CD4-positive, alpha-beta T cell treated with Interleukin-12 subunit alpha and Interleukin-12 subunit beta, for 1 hour (primary cell): Measurements from ENCODE around the gene MYBPHL.

ENCODE experiments used
- DNase-seq: peaks from one replicate; pipeline ENCODE4 v3.0.0-alpha.2; 2020

MYBPHL gene

GRCh38 chr1:109263234-109263596 is 43.6 kb downstream of the MYBPHL start:
- no peak for DNase-seq

- DNase-seq, result no peak
Observed at GRCh38 chr1:109262231-109263055, 44.4 kb downstream of the MYBPHL start.

DNA sequence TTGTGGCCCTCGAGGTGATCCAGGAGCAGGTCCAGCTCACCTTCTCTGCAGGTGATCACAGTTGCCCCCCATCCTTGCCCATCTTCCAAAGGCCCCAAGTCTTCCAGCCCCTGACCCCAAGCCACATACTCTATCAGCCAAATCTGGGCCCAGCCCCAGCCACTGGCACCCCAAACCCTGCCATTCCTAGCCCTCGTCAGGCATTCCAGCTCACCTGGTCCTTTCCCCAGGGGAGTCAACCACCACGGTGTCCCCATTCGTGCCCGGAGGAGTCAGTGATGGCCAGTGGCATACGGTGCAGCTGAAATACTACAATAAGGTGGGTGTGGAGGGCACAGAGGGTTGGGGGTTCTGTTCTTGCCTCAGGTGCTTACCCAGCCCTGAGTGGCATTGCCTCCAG is 45.2 kb downstream of the MYBPHL start:
- DNase-seq, result no peak

DNA sequence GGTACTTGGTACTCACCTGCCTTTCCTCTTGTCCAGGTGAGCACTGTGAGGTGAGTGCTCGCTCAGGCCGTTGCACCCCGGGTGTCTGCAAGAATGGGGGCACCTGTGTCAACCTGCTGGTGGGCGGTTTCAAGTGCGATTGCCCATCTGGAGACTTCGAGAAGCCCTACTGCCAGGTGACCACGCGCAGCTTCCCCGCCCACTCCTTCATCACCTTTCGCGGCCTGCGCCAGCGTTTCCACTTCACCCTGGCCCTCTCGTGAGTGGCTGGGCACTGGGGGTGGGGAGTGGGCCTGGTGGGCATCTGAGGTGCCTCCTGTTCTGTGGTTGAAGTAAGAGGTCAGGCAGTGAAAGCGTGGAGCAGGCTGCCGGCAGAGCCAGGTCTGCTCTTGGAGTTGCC is 45.8 kb downstream of the MYBPHL start:
- no peak for DNase-seq

- no peak for DNase-seq
Observed at GRCh38 chr1:109259674-109260557, 46.9 kb downstream of the MYBPHL start.

DNA sequence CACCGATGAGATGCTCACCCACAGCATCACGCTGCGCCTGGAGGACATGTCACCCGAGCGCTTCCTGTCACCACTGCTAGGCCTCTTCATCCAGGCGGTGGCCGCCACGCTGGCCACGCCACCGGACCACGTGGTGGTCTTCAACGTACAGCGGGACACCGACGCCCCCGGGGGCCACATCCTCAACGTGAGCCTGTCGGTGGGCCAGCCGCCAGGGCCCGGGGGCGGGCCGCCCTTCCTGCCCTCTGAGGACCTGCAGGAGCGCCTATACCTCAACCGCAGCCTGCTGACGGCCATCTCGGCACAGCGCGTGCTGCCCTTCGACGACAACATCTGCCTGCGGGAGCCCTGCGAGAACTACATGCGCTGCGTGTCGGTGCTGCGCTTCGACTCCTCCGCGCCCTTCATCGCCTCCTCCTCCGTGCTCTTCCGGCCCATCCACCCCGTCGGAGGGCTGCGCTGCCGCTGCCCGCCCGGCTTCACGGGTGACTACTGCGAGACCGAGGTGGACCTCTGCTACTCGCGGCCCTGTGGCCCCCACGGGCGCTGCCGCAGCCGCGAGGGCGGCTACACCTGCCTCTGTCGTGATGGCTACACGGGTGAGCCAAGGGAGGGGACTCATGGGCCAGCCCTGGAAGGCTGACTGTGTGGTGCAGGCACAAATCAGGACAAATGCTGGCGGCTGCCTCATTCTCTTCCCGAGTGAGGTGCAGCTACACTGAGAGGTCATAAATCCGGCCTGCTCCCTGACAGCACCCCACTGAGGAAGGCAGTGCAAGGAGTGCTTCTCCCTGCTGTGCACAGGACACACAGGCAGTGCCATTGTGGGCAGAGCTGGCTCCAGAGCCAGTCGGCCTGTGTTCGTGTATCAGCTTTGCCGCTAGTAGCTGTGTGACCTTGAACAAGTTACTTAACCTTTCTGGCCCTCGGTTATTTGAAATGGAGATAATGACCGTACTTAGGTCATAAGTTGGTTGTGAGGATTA is 48.0 kb downstream of the MYBPHL start:
- DNase-seq, result no peak

DNA sequence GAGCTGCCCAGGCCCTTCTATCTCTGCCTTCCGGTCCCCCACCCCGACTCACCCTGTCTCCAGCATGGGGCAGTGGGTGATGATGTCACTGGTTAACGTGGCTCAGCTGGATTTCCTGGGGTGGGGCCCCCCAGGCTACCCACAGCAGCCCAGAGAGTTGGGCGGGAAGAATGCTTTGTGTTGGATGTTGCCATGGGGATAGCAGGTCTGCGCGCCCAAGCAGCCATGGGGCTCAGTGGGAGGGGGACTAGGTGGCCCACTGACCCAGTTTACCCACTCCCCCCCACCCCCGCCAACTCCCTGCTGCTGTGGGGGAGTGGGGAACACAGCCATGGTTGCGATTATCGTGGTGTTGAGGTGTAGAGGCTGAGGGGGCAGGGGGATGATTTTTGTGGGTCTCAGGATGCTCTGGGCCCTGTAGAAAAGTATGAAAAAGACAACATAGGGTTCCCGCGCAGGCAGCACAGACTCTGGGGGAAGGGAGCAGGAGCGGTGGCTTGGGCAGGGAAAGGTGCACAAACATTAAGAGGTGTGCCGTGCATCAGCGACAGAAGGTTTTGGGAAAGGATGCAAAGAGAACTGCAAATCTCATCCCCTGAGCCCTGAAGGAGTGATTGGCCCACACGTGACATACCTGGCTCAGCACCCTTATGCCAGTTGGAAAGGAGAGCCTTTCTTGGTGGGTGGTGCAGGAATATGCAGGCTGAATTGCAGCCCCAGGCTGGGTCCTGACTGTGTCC is 49.0 kb downstream of the MYBPHL start:
- DNase-seq, result no peak

GRCh38 chr1:109256971-109257681 is 49.7 kb downstream of the MYBPHL start:
- DNase-seq, result no peak

- no peak for DNase-seq
Observed at GRCh38 chr1:109256085-109256484, 50.7 kb downstream of the MYBPHL start.

GRCh38 chr1:109255678-109256077 is 51.1 kb downstream of the MYBPHL start:
- DNase-seq, result no peak

DNA sequence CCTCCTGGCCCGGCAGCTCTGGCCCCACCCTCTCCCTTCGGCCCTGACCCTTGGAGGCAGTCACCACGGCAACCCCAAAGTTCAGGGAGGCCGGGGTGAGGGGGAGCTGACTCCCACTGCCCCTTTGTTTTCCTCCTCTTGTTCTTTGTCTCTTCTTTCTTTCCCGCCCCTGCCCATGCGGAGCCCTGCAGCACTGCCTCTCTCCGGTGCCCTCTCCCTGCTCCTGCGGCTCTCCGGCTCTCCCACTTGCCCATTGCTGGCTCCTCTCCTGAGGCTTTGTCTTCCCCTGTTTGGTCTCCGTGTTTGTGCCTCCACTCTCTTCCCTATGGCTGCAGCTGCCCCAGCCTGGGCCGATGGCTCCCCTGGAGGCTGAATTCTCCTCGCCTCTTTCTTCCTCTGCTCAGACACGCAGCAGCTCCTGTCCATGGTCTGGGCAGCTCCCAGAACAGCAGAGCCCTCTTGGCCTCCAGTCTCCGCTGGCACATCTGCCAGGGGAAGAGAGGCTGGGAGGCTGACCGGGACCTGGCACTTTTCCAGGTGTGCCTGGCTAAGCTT is 51.6 kb downstream of the MYBPHL start:
- DNase-seq, result no peak

- DNase-seq, result no peak
Observed at GRCh38 chr1:109254621-109255096, 52.2 kb downstream of the MYBPHL start.

DNA sequence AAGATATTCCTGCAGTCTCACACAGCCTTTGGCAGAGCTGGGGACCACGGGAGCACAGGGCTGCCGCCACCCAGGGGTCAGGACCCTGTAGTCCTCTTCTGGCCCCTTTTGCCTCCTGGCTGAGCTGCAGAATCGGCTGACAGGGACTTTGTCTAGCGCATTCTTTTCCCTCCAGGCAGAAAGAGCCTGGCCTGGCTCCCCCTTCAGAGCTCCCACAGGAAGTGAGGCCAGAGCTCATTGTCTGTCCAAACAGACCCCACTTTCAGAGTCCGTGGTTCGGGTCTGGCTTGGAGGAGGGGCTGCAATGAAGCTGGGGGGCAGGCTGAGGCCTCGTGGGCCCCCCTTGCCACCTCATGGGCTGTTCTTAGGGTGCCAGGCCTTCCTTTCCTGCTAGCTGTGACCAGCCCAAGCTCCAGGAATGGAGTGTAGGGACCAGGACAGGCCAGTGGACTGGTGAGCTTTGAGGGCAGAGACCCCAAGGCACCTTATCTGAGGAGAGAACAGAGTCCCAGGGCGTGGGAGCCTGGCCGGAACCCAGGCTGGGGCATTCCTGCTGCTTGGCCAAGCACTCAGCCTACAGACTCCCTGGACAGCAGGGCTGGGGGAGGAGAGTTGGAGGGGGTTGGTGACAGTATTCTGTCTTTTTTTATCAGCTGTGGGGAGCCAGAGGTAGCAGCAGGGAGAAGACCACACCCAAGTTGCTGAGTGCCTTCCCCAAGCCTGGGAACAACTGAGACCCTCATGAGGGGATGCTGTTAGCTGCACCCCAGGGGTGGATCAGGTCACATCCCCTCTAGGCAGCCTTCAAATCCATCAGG is 52.8 kb downstream of the MYBPHL start:
- DNase-seq, result no peak

GRCh38 chr1:109252893-109253802 is 53.7 kb downstream of the MYBPHL start:
- DNase-seq, result no peak

DNA sequence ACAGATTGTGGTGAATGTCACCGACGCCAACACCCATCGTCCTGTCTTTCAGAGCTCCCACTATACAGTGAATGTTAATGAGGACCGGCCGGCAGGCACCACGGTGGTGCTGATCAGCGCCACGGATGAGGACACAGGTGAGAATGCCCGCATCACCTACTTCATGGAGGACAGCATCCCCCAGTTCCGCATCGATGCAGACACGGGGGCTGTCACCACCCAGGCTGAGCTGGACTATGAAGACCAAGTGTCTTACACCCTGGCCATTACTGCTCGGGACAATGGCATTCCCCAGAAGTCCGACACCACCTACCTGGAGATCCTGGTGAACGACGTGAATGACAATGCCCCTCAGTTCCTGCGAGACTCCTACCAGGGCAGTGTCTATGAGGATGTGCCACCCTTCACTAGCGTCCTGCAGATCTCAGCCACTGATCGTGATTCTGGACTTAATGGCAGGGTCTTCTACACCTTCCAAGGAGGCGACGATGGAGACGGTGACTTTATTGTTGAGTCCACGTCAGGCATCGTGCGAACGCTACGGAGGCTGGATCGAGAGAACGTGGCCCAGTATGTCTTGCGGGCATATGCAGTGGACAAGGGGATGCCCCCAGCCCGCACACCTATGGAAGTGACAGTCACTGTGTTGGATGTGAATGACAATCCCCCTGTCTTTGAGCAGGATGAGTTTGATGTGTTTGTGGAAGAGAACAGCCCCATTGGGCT is 54.5 kb downstream of the MYBPHL start:
- no peak for DNase-seq

DNA sequence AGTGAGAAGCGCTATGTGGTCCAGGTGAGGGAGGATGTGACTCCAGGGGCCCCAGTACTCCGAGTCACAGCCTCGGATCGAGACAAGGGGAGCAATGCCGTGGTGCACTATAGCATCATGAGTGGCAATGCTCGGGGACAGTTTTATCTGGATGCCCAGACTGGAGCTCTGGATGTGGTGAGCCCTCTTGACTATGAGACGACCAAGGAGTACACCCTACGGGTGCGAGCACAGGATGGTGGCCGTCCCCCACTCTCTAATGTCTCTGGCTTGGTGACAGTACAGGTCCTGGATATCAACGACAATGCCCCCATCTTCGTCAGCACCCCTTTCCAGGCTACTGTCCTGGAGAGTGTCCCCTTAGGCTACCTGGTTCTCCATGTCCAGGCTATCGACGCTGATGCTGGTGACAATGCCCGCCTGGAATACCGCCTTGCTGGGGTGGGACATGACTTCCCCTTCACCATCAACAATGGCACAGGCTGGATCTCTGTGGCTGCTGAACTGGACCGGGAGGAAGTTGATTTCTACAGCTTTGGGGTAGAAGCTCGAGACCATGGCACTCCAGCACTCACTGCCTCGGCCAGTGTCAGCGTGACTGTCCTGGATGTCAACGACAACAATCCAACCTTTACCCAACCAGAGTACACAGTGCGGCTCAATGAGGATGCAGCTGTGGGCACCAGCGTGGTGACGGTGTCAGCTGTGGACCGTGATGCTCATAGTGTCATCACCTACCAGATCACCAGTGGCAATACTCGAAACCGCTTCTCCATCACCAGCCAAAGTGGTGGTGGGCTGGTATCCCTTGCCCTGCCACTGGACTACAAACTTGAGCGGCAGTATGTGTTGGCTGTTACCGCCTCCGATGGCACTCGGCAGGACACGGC is 55.3 kb downstream of the MYBPHL start:
- DNase-seq, result no peak
